ENCODE results near the gene GABRA6.
"Not testable (repeated sequence)": the region's sequence is repeated elsewhere in the genome, so short reads cannot be mapped to it uniquely, and the experiment has no call there.

The GABRA6 gene

DNA sequence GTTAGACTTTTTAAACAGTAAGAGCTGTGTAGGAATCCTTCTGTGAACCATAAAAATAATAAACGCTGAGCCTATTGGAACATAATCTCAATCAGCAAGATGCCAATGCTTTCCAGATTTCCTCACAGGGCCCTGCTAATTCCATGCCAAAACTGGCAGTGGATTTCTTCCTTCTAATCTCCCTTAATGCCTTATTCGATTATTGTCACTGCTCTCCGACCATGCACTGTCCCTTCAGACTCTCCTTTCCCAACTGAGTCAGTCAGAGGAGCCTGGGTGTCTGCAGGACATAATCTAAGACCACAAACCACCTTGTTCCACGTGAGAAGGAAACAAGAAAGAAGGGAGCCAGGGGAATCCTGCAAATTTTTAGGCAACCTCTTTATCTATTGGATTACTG lies at the start of gene GABRA6:
TSS of gene GABRA6 (plus strand) at position 261 of the 400 bp plus-strand sequence. CDS start 269 bp downstream, outside the sequence.
- no peak for DNase-seq (ENCODE audit: low spot score)

DNA sequence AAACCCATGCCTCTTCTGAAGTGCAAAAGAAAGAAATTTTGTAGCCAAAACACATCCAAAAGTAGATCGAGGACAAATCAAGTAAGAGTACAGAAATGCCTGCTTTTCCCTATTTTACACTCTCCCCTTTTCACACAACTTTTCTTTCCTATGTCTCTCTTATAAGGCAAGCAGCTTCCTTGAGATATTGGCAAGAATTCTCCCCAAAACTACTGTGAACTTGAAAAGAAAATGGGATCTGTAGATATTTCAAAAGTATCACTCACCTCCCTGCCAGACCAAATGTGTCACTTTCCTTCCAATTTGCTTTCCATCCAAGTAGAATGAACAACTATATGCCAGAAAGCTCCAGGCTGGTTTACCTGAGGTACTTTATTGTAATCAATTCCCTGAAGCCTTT lies 47.9 kb upstream of the GABRA6 start:
- DNase-seq (ENCODE audit: low spot score), result no peak

DNA sequence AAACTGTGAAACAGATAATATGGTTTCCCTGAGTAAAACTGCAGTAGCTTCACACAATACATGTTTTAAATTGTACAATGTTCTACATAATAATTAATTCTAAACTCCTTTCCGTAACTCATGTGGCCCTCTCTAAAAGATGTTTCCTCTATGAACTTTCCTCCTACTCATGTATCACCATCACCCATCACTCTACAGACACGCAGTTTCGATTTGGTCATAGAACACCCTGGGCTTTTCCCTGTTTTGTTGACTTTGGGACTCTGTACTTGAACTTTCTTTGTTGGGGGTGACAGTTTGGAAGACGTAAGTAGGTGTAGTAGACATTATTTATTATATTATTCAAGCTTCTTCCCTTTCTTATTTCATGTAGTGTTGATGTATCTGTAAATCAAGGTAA lies 44.1 kb upstream of the GABRA6 start:
- DNase-seq (ENCODE audit: low spot score), result no peak

DNA sequence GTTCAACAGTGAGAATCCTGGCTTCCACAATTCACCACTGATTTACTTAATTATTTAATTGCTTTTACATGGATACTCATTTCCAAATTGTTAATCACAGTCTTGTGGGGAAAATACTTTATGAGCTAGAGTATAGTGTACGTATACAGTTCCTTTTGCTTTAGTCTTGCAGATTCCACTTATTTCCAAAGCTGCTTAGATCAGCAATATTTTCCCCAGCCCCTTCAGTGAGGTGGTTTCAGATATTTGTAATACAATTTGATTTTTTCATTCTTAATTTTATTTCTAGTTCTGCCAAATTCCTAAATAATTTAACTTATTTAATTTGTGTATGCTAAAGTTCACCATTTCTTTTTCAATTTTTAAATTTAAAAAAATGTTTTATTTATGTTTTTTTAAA lies 40.3 kb upstream of the GABRA6 start:
- DNase-seq (ENCODE audit: low spot score), result no peak

DNA sequence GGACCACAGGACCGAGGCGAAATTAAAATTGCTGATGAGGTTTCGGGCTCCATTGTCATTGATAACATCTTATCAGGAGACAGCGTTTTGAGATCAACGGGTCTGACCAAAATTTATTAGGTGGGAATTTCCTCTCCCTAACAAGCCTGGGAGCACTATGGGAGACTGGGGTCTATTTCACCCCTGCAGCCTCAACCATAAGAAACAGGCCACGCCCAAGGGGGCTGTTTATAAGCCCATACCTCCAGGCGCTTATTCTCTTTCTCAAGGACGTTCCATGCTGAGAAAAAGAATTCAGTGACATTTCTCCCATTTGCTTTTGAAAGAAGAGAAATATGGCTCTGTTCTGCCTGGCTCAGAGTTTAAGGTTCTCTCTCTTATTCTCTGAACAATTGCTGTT lies 33.6 kb upstream of the GABRA6 start:
- not testable (repeated sequence) for DNase-seq (ENCODE audit: low spot score)

DNA sequence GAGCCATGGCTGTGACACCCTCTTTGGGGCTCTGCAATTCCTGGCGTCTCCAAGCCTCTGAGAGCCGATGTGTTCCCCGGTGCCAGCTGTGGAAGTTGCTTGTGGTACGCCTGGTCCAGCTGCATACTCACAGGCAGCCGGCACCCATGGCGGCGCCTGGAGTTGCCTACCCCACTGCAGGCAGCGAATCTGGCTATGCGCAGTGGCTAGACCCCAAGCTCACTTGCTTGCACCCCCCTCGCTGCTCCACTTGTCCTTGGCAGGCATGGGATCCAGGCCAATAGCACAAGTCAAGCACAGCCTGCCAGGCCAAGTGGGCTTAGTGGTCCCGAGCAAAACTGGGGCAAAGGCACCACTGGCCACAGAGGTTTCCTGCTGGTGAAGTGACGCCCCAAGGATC lies 24.7 kb upstream of the GABRA6 start:
- no peak for DNase-seq (ENCODE audit: low spot score)

DNA sequence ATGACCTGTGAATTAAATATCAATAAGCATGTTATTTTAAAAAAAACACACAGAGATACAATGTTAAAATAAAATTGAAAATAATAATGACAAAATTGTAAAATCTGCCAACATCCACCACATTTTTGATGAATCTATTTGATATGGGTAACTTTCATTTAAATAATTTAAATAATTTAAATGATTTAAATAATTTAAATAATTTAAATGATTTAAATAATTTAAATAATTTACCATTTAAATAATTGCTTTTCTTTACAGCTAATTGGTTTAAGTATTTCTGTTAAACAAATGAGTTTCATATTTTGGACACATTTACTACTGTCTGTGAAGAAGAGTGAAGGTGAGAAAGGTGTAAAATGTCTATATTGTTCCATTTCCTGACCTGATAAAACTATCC lies 22.1 kb upstream of the GABRA6 start:
- DNase-seq (ENCODE audit: low spot score), result no peak

DNA sequence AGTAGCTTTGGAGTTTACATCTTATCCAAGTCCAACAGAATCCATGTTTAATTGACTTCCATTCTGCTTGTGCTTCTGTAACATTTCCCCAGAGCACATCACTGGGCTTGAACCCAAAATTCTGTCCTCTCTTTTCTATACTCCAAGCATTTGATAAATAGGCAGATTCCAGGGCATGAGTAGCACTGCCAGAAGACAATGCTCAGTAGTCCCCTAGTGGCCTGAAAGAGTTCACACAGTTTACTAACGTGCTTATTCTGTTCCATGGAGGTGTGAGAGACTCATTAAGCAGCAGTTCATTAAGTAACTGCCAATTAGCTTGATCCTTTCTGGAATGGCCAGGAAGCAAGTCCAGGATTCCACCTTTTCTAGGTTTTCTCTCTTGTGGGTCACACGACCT lies 9.4 kb upstream of the GABRA6 start:
- DNase-seq (ENCODE audit: low spot score), result no peak

DNA sequence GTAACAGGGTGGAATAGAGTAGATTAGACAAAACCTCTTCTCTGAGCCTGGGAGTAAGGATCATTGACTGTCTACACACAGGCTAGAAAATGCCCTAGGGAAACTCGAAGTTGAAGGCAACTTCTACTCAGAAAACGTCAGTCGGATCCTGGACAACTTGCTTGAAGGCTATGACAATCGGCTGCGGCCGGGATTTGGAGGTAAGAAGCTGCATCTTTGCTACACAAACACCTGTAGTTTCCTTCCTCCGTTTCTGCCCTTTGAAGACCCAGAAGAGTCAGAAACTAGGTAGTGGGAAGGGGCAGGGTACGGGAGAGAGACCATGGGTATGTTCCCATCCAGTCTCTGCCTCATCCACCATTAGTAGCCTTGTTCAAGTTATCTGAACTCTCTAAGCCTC lies 628 bp downstream of the GABRA6 start:
- DNase-seq (ENCODE audit: low spot score), result no peak

DNA sequence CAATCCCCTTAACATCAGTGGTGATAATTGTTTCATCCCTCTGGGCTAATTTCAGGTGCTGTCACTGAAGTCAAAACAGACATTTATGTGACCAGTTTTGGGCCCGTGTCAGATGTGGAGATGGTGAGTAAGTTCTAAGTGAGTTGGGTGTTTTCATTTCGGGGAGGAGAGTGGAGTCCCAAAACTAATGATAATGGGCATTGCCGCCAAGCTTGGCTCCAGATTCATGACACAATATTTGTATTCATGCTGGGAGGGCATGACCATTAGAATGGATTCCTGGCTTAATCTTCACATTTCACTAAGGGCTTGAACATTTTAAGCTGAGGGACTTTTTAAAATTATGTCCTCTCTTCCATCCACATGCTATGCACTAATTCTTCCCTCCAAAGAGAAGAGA lies 1.4 kb downstream of the GABRA6 start:
- DNase-seq (ENCODE audit: low spot score), result no peak

DNA sequence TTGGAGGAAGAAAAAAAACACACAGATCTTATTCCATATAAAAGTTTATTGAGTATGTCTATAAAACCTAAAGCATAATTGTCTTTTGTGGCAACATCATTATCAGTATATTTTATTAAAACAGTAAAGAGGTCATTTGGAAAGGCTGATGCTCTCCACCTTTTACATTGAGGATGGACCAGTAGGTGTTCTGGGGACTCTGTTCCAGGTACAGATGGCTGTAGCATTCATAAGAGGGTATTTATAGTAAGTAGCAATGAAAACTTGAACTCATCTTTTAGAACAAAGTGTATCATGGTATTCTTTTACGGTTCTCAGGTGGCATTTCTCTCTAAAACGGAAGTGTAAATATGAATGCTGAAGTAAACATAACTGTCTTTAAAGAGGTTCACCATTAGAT lies 1.8 kb downstream of the GABRA6 start:
- no peak for DNase-seq (ENCODE audit: low spot score)

DNA sequence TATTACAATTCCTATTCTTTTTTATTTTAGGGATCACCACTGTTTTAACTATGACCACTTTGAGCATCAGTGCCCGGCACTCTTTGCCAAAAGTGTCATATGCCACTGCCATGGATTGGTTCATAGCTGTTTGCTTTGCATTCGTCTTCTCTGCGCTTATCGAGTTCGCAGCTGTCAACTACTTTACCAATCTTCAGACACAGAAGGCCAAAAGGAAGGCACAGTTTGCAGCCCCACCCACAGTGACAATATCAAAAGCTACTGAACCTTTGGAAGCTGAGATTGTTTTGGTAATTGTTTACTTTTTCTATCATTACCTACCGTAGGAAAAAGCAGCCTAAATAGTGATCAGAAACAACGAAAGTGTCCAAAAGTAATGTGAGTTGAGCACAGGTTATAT lies 6.4 kb downstream of the GABRA6 start:
- no peak for DNase-seq (ENCODE audit: low spot score)

DNA sequence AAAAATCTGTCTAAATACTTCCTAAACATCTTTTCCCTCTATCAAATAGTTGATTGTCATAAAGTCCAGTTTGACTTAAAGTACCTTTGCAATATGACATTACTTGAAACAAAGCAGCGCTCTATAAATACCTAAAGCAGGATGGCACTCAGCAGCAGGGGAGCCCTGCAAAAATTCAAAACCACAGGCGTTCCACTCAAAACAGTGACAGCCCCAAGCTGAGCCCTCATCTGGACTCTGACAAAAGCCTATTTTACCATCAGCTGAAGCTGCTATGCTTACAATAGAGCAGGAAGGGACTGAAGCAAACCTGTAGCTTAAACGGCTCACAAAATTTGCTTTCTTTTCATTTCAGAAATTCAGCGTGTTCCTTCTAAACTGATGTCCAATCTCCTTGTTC lies 11.5 kb downstream of the GABRA6 start:
- no peak for DNase-seq (ENCODE audit: low spot score)

DNA sequence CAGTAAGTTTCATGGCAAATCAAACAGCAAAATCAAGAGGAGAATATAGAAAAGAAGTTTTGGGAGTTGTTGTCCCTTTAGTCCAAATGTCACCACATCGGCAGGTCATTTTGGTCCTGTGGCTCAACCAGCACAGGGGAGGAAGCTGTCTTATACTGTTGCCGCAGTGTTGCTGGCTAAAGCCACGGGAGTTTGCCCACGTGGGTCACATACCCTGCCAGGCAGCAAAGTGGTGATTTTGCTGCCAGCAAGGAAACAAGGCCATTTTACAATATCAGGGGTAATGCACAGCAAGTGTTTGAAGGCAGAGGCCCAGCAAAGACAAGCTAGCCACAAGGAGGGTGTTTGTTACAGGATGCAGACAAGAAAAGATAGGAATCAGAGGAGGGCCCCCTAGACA lies 14.5 kb downstream of the GABRA6 start:
- DNase-seq (ENCODE audit: low spot score), result no peak

DNA sequence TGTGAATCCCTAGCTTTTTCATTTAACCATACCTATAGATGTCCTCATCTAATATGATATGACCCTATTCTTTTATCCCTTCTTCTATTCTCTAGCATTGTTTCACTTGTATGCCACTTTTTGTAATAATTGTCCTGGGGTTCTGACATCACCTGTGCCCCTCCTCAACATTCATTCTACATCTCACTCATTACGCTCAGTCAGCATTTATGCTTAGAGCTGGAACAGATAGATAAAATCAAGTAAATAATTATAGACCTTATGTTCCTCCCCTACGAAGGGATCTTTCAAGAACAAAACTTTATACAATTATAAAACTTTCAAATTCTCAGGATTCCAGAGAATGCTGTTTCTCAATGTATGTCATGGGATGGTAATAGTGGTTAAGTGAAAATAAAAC lies 18.0 kb downstream of the GABRA6 start:
- no peak for DNase-seq (ENCODE audit: low spot score)

DNA sequence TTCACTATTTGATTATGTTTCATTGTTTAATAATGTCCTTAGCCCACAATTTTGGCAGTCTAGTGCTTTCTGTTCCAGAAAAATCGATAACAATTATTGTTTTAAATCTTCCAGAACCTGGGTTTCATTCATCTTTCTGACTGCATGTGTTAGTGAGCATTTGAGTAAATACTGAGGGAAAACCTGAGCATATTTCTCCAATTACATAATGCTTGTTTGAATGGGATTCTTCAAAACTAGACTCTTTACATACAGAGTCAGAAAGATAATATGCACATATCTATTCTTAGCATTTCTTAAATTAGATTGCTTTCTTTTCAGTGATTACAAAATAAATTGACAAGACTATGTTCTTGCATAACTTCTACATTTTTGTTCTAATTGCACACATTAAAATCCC lies 21.9 kb downstream of the GABRA6 start:
- no peak for DNase-seq (ENCODE audit: low spot score)

DNA sequence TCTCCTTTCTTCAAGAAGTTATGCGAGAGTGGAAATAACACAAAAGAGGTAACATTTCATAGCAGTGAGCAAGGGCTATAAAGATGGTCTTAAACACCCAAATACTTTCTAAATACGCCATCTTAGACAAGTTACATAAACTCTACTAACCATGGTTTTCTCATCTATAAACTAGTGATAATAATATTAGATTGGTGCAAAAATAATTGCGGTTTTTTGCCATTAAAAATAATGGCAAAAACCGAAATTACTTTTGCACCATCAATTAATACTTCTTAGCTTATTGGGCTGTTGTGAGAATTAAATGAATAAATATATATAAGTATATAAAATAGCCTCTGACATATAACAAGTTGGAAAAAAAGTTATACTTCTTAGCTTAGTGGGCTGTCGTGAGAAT lies 23.7 kb downstream of the GABRA6 start:
- no peak for DNase-seq (ENCODE audit: low spot score)

DNA sequence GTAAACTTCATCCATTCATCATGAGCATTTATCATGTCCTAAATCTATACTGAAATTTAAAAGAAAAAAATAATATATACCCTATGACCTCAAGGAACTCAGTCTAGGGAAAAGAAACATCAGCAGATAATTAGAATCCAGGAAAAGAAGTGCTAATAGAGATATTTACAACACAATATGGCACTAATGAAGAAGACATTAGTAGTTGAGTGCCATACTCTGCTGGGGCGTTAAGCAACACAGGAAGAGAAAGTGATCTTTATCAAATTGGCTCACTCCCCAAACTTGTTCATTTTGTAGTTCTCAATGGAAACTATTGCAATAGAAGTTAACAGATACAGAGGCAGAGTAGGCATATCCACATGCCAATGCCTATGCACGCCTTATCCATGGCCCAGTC lies 27.5 kb downstream of the GABRA6 start:
- DNase-seq (ENCODE audit: low spot score), result no peak

DNA sequence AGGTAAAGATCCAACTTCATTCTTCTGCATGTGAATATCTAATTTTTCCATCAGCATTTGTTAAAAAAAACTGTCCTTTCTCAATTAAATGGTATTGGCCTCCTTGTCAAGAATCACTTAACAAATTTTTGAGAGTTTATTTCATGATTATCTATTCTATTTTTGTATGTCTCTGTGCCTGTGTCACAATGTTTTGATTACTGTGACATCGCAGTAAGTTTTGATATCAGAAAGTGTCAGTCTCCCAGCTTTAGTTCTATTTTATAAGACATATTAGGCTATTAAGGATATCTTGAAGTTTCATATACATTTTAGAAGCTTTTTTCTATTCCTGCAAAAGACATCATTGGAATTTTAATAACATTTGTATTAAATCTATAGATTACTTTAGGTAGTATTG lies 33.6 kb downstream of the GABRA6 start:
- no peak for DNase-seq (ENCODE audit: low spot score)

DNA sequence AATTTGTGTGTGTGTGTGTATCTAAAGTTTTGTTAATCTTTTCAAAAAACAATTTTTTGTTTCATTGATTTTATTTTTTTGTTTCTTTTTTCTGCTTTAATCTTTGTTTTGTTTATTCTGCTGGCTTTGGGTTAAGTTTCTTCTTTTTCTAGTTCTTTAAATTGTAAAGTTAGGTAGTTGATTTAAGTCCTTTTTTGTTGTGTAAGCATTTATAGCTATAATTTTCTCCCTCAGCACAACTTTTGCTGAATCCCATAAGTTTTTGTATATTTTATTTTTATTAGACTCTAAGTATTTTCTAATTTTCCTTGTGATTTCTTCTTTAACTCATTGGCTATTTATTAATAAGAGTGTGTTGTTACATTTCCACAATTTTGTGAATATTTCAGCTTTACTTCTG lies 34.9 kb downstream of the GABRA6 start:
- DNase-seq (ENCODE audit: low spot score), result no peak

DNA sequence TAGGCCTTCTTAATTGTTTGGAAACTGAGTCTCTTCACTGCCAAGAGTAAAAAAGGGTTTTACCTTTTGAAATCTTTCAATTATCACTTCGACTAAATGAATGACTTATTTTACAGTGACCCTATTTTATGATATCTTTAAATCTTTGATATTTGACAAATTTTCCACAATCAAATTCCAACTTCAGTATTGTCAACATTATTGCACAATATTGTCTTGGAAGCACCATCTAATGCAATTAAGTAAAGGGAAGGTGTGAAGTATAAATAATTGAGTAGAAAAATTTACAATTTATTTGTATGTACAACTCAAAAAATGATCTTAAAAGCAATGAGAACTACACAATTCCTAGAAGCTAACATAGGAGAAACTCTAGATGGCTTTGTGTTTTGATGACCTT lies 49.2 kb downstream of the GABRA6 start:
- DNase-seq (ENCODE audit: low spot score), result no peak

DNA sequence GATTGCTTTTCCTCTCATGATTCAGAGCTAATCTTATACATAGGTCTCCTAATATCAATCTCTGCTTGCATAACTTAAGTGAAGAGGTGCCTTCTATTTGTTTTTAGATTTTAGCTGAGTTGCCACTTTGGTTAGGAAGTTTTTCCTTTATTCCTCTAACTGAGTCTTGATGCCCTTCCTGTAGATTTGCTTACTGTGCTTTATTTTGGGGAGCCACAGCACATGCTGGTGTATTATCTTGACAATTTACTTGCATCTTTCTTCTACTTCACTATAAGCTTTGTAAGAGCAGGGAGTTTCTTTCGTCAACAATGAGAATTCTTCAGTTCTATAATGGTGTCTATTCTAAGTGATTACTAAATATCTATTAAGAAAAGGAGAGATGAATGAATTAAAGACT lies 54.9 kb downstream of the GABRA6 start:
- DNase-seq (ENCODE audit: low spot score), result no peak

DNA sequence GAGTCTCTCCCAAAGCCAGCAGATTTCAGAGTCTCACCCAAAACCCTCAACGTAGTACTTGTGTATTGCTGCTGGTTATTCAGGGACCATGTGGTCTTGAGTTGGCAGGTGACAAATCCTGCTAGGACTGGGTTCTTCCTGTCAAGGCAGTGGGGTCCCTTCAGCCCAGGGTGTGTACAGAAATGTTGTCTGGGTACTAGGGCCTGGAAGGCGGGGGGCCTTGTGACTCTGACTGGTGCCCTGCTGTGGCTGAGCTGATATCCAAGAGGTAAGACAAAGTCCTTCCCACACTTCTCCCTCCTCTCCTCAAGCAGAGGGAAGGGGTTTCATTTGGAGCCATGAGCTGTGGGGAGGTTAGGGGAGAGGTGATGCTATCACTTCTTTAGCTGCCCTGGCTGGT lies 58.8 kb downstream of the GABRA6 start:
- no peak for DNase-seq (ENCODE audit: low spot score)

DNA sequence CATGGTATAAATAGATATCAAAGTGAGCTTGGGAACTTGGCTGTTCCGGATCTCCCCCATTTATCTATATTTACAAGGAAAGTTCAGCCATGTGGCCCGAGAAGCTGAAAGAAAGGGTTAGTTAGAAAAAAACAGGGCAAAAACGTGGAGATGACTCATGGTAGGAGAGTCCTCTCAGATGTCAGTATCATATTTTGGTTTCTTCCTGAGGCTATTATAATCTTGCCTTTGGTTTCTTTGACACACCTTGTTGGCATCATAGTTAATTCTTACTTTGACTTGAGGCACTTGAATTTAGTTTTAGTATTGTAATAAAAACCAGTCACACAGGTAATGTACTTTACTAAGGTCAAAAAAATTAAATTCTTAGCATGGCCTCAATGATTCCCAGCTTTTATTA lies 59.9 kb downstream of the GABRA6 start:
- DNase-seq (ENCODE audit: low spot score), result no peak

DNA sequence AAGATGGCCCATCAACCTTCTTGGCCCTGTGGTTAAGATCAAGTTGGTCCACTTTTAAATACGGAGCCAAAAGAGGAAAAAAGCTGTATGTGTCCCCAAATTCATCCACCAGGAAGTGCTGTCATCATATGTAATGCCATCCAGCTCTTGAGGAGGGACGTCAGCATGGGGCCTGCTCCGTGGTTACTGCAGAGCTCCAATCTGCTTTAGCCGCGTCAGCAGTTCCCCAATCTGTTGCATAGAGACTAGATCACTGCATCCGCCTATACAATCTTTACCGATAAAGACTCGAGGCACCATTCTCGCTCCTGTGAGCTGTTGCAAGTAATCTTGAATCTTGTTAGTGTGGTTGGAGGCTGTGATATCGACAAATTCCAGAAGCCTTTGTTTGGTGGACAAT lies 65.7 kb downstream of the GABRA6 start:
- DNase-seq (ENCODE audit: low spot score), result no peak
